ENCODE data around the gene KSR2.

DNA sequence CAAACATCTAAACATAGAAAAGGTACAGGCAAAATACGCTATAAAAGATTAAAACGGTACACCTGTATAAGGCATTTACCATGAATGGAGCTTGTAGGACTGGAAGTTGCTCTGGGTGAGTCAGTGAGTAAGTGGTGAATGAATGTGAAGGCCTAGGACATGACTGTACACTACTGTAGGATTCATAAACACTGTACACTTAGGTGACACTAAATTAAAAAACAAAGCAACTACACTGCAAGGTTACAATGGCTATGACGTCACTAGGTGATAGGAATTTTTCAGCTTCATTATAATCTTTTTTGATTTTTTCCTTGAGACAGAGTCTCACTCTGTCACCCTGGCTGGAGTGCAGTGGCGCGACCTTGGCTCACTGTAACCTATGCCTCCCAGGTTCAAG lies 269.2 kb downstream of the KSR2 start:
- TF ChIP-seq, protein P1, sequence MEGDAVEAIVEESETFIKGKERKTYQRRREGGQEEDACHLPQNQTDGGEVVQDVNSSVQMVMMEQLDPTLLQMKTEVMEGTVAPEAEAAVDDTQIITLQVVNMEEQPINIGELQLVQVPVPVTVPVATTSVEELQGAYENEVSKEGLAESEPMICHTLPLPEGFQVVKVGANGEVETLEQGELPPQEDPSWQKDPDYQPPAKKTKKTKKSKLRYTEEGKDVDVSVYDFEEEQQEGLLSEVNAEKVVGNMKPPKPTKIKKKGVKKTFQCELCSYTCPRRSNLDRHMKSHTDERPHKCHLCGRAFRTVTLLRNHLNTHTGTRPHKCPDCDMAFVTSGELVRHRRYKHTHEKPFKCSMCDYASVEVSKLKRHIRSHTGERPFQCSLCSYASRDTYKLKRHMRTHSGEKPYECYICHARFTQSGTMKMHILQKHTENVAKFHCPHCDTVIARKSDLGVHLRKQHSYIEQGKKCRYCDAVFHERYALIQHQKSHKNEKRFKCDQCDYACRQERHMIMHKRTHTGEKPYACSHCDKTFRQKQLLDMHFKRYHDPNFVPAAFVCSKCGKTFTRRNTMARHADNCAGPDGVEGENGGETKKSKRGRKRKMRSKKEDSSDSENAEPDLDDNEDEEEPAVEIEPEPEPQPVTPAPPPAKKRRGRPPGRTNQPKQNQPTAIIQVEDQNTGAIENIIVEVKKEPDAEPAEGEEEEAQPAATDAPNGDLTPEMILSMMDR (IDR thresholded peaks at IDR 0.05): no peak
- no peak for TF ChIP-seq POLR2AphosphoS5 (IDR thresholded peaks at IDR 0.05; ENCODE audit: low read depth, low read length)
